Astrocyte (in vitro differentiated cells and primary cell): ENCODE results near the gene LIN52. TPM values are rescaled to one million over a fixed set of nuclear protein-coding genes. Genes with fewer than 3 reads are reported as not detected.

Source experiments
- DNase-seq: peaks from one replicate; pipeline ENCODE4 v3.0.0-alpha.2; 2010; ENCODE audit warnings: low read depth
- FAIRE-seq: peaks from 2 replicates; lab custom pipeline; 2011; peaks lifted over from hg19 to GRCh38; lab: Jason Lieb, UNC
- H2AFZ ChIP-seq: 2 replicates; pipeline ENCODE4 v1.6.0; 2012; ENCODE audit warnings: low read depth, low read length, inconsistent platforms
- H3K27ac ChIP-seq: 2 replicates; pipeline ENCODE4 v1.5.1; 2011; ENCODE audit warnings: low read depth, low read length, inconsistent platforms
- H3K27me3 ChIP-seq: 2 replicates; pipeline ENCODE4 v1.6.0; 2011; ENCODE audit warnings: low read length, inconsistent platforms; ENCODE audit not compliant: insufficient read depth
- H3K36me3 ChIP-seq: 2 replicates; pipeline ENCODE4 v1.5.1; 2011; ENCODE audit warnings: low read length, inconsistent platforms; ENCODE audit not compliant: insufficient read depth
- H3K4me1 ChIP-seq: 2 replicates; pipeline ENCODE4 v1.5.1; 2011; ENCODE audit warnings: low read length, inconsistent platforms; ENCODE audit not compliant: insufficient read depth
- H3K4me2 ChIP-seq: 2 replicates; pipeline ENCODE4 v1.6.0; 2012; ENCODE audit warnings: low read length, inconsistent platforms
- H3K4me3 ChIP-seq: 2 replicates; pipeline ENCODE4 v1.5.1; 2011; ENCODE audit warnings: low read depth, mild to moderate bottlenecking, low read length, inconsistent platforms; ENCODE audit not compliant: insufficient read depth
- H3K79me2 ChIP-seq: 2 replicates; pipeline ENCODE4 v1.6.0; 2012; ENCODE audit warnings: mild to moderate bottlenecking, low read length, inconsistent platforms; ENCODE audit not compliant: insufficient read depth
- H3K9ac ChIP-seq: 2 replicates; pipeline ENCODE4 v1.6.0; 2012; ENCODE audit warnings: mild to moderate bottlenecking, low read length, inconsistent platforms
- H3K9me3 ChIP-seq: 2 replicates; pipeline ENCODE4 v1.5.1; 2012; ENCODE audit warnings: low read depth, mild to moderate bottlenecking, low read length, inconsistent platforms; ENCODE audit not compliant: insufficient read depth
- H4K20me1 ChIP-seq: 2 replicates; pipeline ENCODE4 v1.6.0; 2012; ENCODE audit warnings: low read length, inconsistent platforms; ENCODE audit not compliant: insufficient read depth
- H3K27ac Mint-ChIP-seq: one replicate; pipeline ENCODE4 v1.8.0; 2021; ENCODE audit warnings: mild to moderate bottlenecking, mixed read lengths; ENCODE audit not compliant: unreplicated experiment
- H3K27me3 Mint-ChIP-seq: one replicate; pipeline ENCODE4 v1.8.0; 2021; ENCODE audit warnings: low read depth, mixed read lengths; ENCODE audit not compliant: unreplicated experiment
- H3K36me3 Mint-ChIP-seq: one replicate; pipeline ENCODE4 v1.8.0; 2021; ENCODE audit warnings: low read depth, mixed read lengths; ENCODE audit not compliant: unreplicated experiment
- H3K4me1 Mint-ChIP-seq: one replicate; pipeline ENCODE4 v1.8.0; 2021; ENCODE audit warnings: low read depth, mixed read lengths; ENCODE audit not compliant: unreplicated experiment
- H3K4me3 Mint-ChIP-seq: one replicate; pipeline ENCODE4 v1.8.0; 2021; ENCODE audit warnings: mild to moderate bottlenecking, moderate library complexity, mixed read lengths; ENCODE audit not compliant: unreplicated experiment
- H3K9me3 Mint-ChIP-seq: one replicate; pipeline ENCODE4 v1.8.0; 2021; ENCODE audit warnings: mild to moderate bottlenecking, mixed read lengths; ENCODE audit not compliant: unreplicated experiment
- CTCF ChIP-seq: IDR thresholded peaks from 2 replicates; pipeline ENCODE4 v1.5.1; 2011; ENCODE audit warnings: low read depth, mild to moderate bottlenecking, inconsistent platforms, low read length, moderate library complexity; ENCODE audit not compliant: insufficient read depth
- EZH2 ChIP-seq: IDR thresholded peaks from 2 replicates; pipeline ENCODE4 v1.6.1; 2012; ENCODE audit warnings: mild to moderate bottlenecking, low read length, inconsistent platforms; ENCODE audit not compliant: insufficient read depth
- total RNA-seq: library from RNA; stranded (reverse); gene quantifications from 2 replicates; pipeline ENCODE4 v1.2.1, GENCODE V29; 2021

LIN52 gene
- total RNA-seq, 1 donor from 2014 or later: 5.5 TPM

- Histone ChIP-seq H2AFZ (no peak overlapping the region), H3K36me3 (no peaks in the 10 kb centered on the region), H3K27me3 (no peaks in the 10 kb centered on the region), H3K9me3 (no peaks in the 10 kb centered on the region), H3K4me3 (no peak overlapping the region), H4K20me1 (no peaks in the 10 kb centered on the region), H3K4me2 (no peak overlapping the region), H3K4me1 (no peaks in the 10 kb centered on the region), H3K79me2 (no peaks in the 10 kb centered on the region), H3K27ac (no peak overlapping the region), H3K9ac (no peak overlapping the region)
- DNase-seq (no peak), FAIRE-seq (no peak)
- no peak for TF ChIP-seq EZH2
- TF ChIP-seq CTCF: no peak
- H3K4me1 Mint-ChIP-seq: no peaks in the 10 kb centered on the region
- no peaks in the 10 kb centered on the region for H3K36me3 Mint-ChIP-seq
- H3K4me3 Mint-ChIP-seq: no peak overlapping the region
- H3K27ac Mint-ChIP-seq: no peak overlapping the region
- H3K27me3 Mint-ChIP-seq: no peaks in the 10 kb centered on the region
- H3K9me3 Mint-ChIP-seq: no peaks in the 10 kb centered on the region
These were observed 56.9 kb downstream of the LIN52 start for GRCh38 chr14:74141703-74142102.

GRCh38 chr14:74142523-74142922 is 57.8 kb downstream of the LIN52 start:
- no peaks in the 10 kb centered on the region for H3K4me1 Mint-ChIP-seq
- TF ChIP-seq EZH2 (no peak), CTCF (no peak)

GRCh38 chr14:74144789-74145188 is 60.0 kb downstream of the LIN52 start:
- no peak overlapping the region for H3K9ac ChIP-seq
- no peaks in the 10 kb centered on the region for H3K27me3 ChIP-seq
- H3K4me1 ChIP-seq: no peaks in the 10 kb centered on the region
- TF ChIP-seq CTCF: no peak
- no peaks in the 10 kb centered on the region for H3K27me3 Mint-ChIP-seq
- no peak overlapping the region for H3K27ac Mint-ChIP-seq
- no peak overlapping the region for H3K4me3 ChIP-seq
- FAIRE-seq (no peak), DNase-seq (no peak)
- no peak overlapping the region for H3K4me2 ChIP-seq
- H4K20me1 ChIP-seq: no peaks in the 10 kb centered on the region
- H3K4me1 Mint-ChIP-seq: no peaks in the 10 kb centered on the region
- no peak overlapping the region for H3K27ac ChIP-seq
- H2AFZ ChIP-seq: no peak overlapping the region
- no peaks in the 10 kb centered on the region for H3K9me3 ChIP-seq
- H3K79me2 ChIP-seq: no peaks in the 10 kb centered on the region
- H3K36me3 ChIP-seq: no peaks in the 10 kb centered on the region
- H3K4me3 Mint-ChIP-seq: no peak overlapping the region
- H3K36me3 Mint-ChIP-seq: no peaks in the 10 kb centered on the region
- H3K9me3 Mint-ChIP-seq: no peaks in the 10 kb centered on the region

More at GRCh38 chr14:74142523-74142922, 57.8 kb downstream of the LIN52 start:
- FAIRE-seq (no peak), DNase-seq (no peak)
- Histone ChIP-seq H3K27ac (no peak overlapping the region), H3K27me3 (no peaks in the 10 kb centered on the region), H3K4me2 (no peak overlapping the region), H3K4me1 (no peaks in the 10 kb centered on the region), H3K9me3 (no peaks in the 10 kb centered on the region), H3K79me2 (no peaks in the 10 kb centered on the region), H3K4me3 (no peak overlapping the region), H4K20me1 (no peaks in the 10 kb centered on the region), H2AFZ (no peak overlapping the region), H3K9ac (no peak overlapping the region), H3K36me3 (no peaks in the 10 kb centered on the region)
- Mint-ChIP-seq H3K27me3 (no peaks in the 10 kb centered on the region), H3K36me3 (no peaks in the 10 kb centered on the region), H3K27ac (no peak overlapping the region), H3K9me3 (no peaks in the 10 kb centered on the region), H3K4me3 (no peak overlapping the region)
